Measurements from ENCODE around the gene SLC9A1. TPM values are rescaled to one million over a fixed set of nuclear protein-coding genes. Genes with fewer than 3 reads are reported as not detected.
"Not testable (repeated sequence)": the region's sequence is repeated elsewhere in the genome, so short reads cannot be mapped to it uniquely, and the experiment has no call there.

The SLC9A1 gene
- total RNA-seq, 1 experiment from 2014 or later, result 35.3 TPM

- no peak overlapping the region for H3K27ac ChIP-seq (ENCODE audit: low read length)
- no peaks in the 10 kb centered on the region for H3K9me2 ChIP-seq (replicated peaks; ENCODE audit: insufficient read depth, low read length)
- no peak overlapping the region for H2AFZ ChIP-seq (ENCODE audit: low read length)
- H3K4me1 ChIP-seq (ENCODE audit: low read length), result peaks cover 5% of the 10 kb centered on the region; the same call in 1 of the 2 replicates
- H3K36me3 ChIP-seq (ENCODE audit: insufficient read depth, low read length), result no peaks in the 10 kb centered on the region
- no peaks in the 10 kb centered on the region; the same call in 1 of the 2 replicates for H3K27me3 ChIP-seq (ENCODE audit: low read length)
- no peak overlapping the region for H3K9ac ChIP-seq (ENCODE audit: low read length)
- H3K4me3 ChIP-seq (ENCODE audit: low read length), result no peak overlapping the region
- DNase-seq, result no peak
- no peaks in the 10 kb centered on the region for H3K79me2 ChIP-seq (ENCODE audit: low read length)
- peaks cover 6% of the 10 kb centered on the region for H3K9me3 ChIP-seq (ENCODE audit: low read length)
- no peak overlapping the region for H3K4me2 ChIP-seq (ENCODE audit: low read depth, low read length, poor library complexity, severe bottlenecking)
- H4K20me1 ChIP-seq (ENCODE audit: insufficient read depth, low read depth, low read length), result no peaks in the 10 kb centered on the region
These were observed 22.0 kb upstream of the SLC9A1 start for GRCh38 chr1:27176954-27177353.

GRCh38 chr1:27176323-27176722, 21.4 kb upstream of the SLC9A1 start:
- Histone ChIP-seq H3K4me3 (ENCODE audit: low read length) (no peak overlapping the region), H3K27me3 (ENCODE audit: low read length) (no peaks in the 10 kb centered on the region; the same call in 1 of the 2 replicates), H2AFZ (ENCODE audit: low read length) (no peak overlapping the region), H3K79me2 (ENCODE audit: low read length) (no peaks in the 10 kb centered on the region), H3K9ac (ENCODE audit: low read length) (no peak overlapping the region), H3K9me2 (replicated peaks; ENCODE audit: insufficient read depth, low read length) (no peaks in the 10 kb centered on the region), H3K36me3 (ENCODE audit: insufficient read depth, low read length) (no peaks in the 10 kb centered on the region), H3K4me1 (ENCODE audit: low read length) (peaks cover 5% of the 10 kb centered on the region; the same call in 1 of the 2 replicates), H4K20me1 (ENCODE audit: insufficient read depth, low read depth, low read length) (no peaks in the 10 kb centered on the region), H3K4me2 (ENCODE audit: low read depth, low read length, poor library complexity, severe bottlenecking) (no peak overlapping the region), H3K27ac (ENCODE audit: low read length) (no peak overlapping the region), H3K9me3 (ENCODE audit: low read length) (peaks cover 6% of the 10 kb centered on the region)
- DNase-seq, result peak; percentile 28

GRCh38 chr1:27172992-27173391, 18.1 kb upstream of the SLC9A1 start:
- H3K79me2 ChIP-seq (ENCODE audit: low read length), result not testable (repeated sequence)

GRCh38 chr1:27166929-27167328, 12.0 kb upstream of the SLC9A1 start:
- Histone ChIP-seq H3K4me3 (ENCODE audit: low read length) (no peak overlapping the region), H3K9ac (ENCODE audit: low read length) (no peak overlapping the region), H3K9me2 (replicated peaks; ENCODE audit: insufficient read depth, low read length) (no peaks in the 10 kb centered on the region), H3K27ac (ENCODE audit: low read length) (no peak overlapping the region), H4K20me1 (ENCODE audit: insufficient read depth, low read depth, low read length) (no peaks in the 10 kb centered on the region), H3K36me3 (ENCODE audit: insufficient read depth, low read length) (no peaks in the 10 kb centered on the region), H3K4me1 (ENCODE audit: low read length) (peaks cover 6% of the 10 kb centered on the region), H3K4me2 (ENCODE audit: low read depth, low read length, poor library complexity, severe bottlenecking) (no peak overlapping the region), H3K9me3 (ENCODE audit: low read length) (no peaks in the 10 kb centered on the region), H2AFZ (ENCODE audit: low read length) (no peak overlapping the region), H3K79me2 (ENCODE audit: low read length) (no peaks in the 10 kb centered on the region), H3K27me3 (ENCODE audit: low read length) (no peaks in the 10 kb centered on the region)
- no peak for DNase-seq

More at GRCh38 chr1:27172992-27173391, 18.1 kb upstream of the SLC9A1 start:
- not testable (repeated sequence) for H4K20me1 ChIP-seq (ENCODE audit: insufficient read depth, low read depth, low read length); H3K4me2 ChIP-seq (ENCODE audit: low read depth, low read length, poor library complexity, severe bottlenecking); H3K36me3 ChIP-seq (ENCODE audit: insufficient read depth, low read length); H2AFZ ChIP-seq (ENCODE audit: low read length); DNase-seq; H3K4me3 ChIP-seq (ENCODE audit: low read length); H3K27ac ChIP-seq (ENCODE audit: low read length); H3K27me3 ChIP-seq (ENCODE audit: low read length); H3K4me1 ChIP-seq (ENCODE audit: low read length); H3K9me2 ChIP-seq (replicated peaks; ENCODE audit: insufficient read depth, low read length); H3K9ac ChIP-seq (ENCODE audit: low read length); H3K9me3 ChIP-seq (ENCODE audit: low read length)

- no peak overlapping the region for H3K27ac ChIP-seq (ENCODE audit: low read length)
- H3K4me1 ChIP-seq (ENCODE audit: low read length), result peaks cover 9% of the 10 kb centered on the region
- no peaks in the 10 kb centered on the region for H3K79me2 ChIP-seq (ENCODE audit: low read length)
- H3K9ac ChIP-seq (ENCODE audit: low read length), result no peak overlapping the region
- no peaks in the 10 kb centered on the region for H4K20me1 ChIP-seq (ENCODE audit: insufficient read depth, low read depth, low read length)
- H3K9me2 ChIP-seq (replicated peaks; ENCODE audit: insufficient read depth, low read length), result no peaks in the 10 kb centered on the region
- H3K27me3 ChIP-seq (ENCODE audit: low read length), result no peaks in the 10 kb centered on the region
- no peak overlapping the region for H2AFZ ChIP-seq (ENCODE audit: low read length)
- DNase-seq, result no peak
- H3K9me3 ChIP-seq (ENCODE audit: low read length), result no peaks in the 10 kb centered on the region
- no peak overlapping the region for H3K4me3 ChIP-seq (ENCODE audit: low read length)
- H3K4me2 ChIP-seq (ENCODE audit: low read depth, low read length, poor library complexity, severe bottlenecking), result no peak overlapping the region
- no peaks in the 10 kb centered on the region for H3K36me3 ChIP-seq (ENCODE audit: insufficient read depth, low read length)
These were observed 11.5 kb upstream of the SLC9A1 start for GRCh38 chr1:27166351-27166802.

- no peak overlapping the region for H3K4me2 ChIP-seq (ENCODE audit: low read depth, low read length, poor library complexity, severe bottlenecking)
- no peaks in the 10 kb centered on the region for H3K79me2 ChIP-seq (ENCODE audit: low read length)
- no peak overlapping the region for H2AFZ ChIP-seq (ENCODE audit: low read length)
- H4K20me1 ChIP-seq (ENCODE audit: insufficient read depth, low read depth, low read length), result no peaks in the 10 kb centered on the region
- no peaks in the 10 kb centered on the region for H3K9me2 ChIP-seq (replicated peaks; ENCODE audit: insufficient read depth, low read length)
- H3K4me3 ChIP-seq (ENCODE audit: low read length), result no peak overlapping the region
- H3K9ac ChIP-seq (ENCODE audit: low read length), result no peak overlapping the region
- no peaks in the 10 kb centered on the region for H3K9me3 ChIP-seq (ENCODE audit: low read length)
- no peak for DNase-seq
- peaks cover 10% of the 10 kb centered on the region for H3K4me1 ChIP-seq (ENCODE audit: low read length)
- no peaks in the 10 kb centered on the region for H3K36me3 ChIP-seq (ENCODE audit: insufficient read depth, low read length)
- no peaks in the 10 kb centered on the region for H3K27me3 ChIP-seq (ENCODE audit: low read length)
- H3K27ac ChIP-seq (ENCODE audit: low read length), result no peak overlapping the region
These were observed 8.2 kb upstream of the SLC9A1 start for GRCh38 chr1:27163093-27163492.

DNA sequence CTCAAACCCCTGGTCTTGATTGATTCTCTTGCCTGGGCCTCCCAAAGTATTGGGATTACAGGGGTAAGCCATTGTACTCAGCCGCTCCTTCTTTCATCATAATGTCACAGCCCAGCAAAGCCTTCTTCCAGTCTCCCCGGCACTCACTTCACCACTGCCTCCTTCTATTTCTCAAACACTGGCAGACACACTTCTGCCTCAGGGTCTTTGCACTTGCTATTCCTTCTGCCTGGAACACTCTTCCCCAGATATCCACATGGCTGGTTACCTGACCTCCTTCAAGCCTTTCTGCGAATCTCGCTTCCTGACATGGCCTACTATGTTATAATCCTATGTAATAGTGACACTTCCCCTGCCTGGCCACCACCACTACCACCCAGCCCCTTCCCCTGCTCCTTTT, 7.2 kb upstream of the SLC9A1 start:
- Histone ChIP-seq H4K20me1 (ENCODE audit: insufficient read depth, low read depth, low read length) (no peaks in the 10 kb centered on the region), H3K9me2 (replicated peaks; ENCODE audit: insufficient read depth, low read length) (no peaks in the 10 kb centered on the region), H3K9ac (ENCODE audit: low read length) (no peak overlapping the region), H3K4me3 (ENCODE audit: low read length) (no peak overlapping the region), H3K9me3 (ENCODE audit: low read length) (no peaks in the 10 kb centered on the region), H2AFZ (ENCODE audit: low read length) (no peak overlapping the region), H3K36me3 (ENCODE audit: insufficient read depth, low read length) (no peaks in the 10 kb centered on the region), H3K4me2 (ENCODE audit: low read depth, low read length, poor library complexity, severe bottlenecking) (no peak overlapping the region), H3K27ac (ENCODE audit: low read length) (no peak overlapping the region), H3K27me3 (ENCODE audit: low read length) (no peaks in the 10 kb centered on the region), H3K4me1 (ENCODE audit: low read length) (peaks cover 10% of the 10 kb centered on the region), H3K79me2 (ENCODE audit: low read length) (no peaks in the 10 kb centered on the region)
- DNase-seq, result no peak

DNA sequence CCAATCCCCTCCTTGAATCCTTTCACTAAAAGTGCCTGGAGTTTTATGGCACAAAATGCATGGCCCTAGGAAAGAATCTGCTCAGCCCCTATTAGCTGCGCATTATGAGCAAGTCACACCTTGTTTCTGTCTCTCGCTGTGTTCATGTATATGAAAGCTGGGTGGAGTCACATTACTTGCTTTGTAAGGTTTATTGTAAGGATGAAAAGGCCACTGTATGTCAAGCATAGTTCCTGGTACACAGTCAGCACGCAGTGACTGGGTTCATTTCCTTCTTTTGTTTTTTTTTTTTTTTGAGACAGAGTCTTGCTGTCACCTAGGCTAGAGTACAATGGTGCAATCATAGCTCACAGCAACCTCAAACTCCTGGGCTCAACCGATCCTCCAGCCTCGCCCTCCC, 6.7 kb upstream of the SLC9A1 start:
- Histone ChIP-seq H3K4me3 (ENCODE audit: low read length) (no peak overlapping the region), H3K36me3 (ENCODE audit: insufficient read depth, low read length) (no peaks in the 10 kb centered on the region), H3K9me2 (replicated peaks; ENCODE audit: insufficient read depth, low read length) (no peaks in the 10 kb centered on the region), H3K9me3 (ENCODE audit: low read length) (no peaks in the 10 kb centered on the region), H3K79me2 (ENCODE audit: low read length) (no peaks in the 10 kb centered on the region), H3K27me3 (ENCODE audit: low read length) (no peaks in the 10 kb centered on the region), H3K27ac (ENCODE audit: low read length) (no peak overlapping the region), H3K9ac (ENCODE audit: low read length) (no peak overlapping the region), H3K4me1 (ENCODE audit: low read length) (peaks cover 10% of the 10 kb centered on the region), H3K4me2 (ENCODE audit: low read depth, low read length, poor library complexity, severe bottlenecking) (no peak overlapping the region), H4K20me1 (ENCODE audit: insufficient read depth, low read depth, low read length) (no peaks in the 10 kb centered on the region), H2AFZ (ENCODE audit: low read length) (peak overlapping the region; percentile 48; the same call in 1 of the 2 replicates)
- peak; percentile 53 for DNase-seq

DNA sequence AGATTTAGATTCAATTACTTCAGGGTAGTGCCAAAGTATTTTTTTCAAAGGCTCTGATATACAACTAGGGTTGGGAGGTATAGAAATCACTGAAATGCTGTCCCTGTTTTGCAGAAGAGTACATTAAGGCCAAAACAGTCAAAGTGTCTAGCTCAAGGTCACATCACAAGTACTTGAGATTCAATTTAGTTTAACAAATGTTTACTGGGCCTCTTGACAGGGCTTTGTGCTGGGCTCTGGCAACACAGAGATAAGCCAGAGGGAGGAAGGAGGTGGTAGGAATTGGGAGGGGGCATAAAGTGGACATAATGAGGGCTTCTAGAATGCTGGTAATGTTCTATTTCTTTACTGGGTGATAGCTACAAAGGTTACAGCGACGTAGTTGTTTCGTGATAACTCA, 2.3 kb upstream of the SLC9A1 start:
- Histone ChIP-seq H3K9me2 (replicated peaks; ENCODE audit: insufficient read depth, low read length) (no peaks in the 10 kb centered on the region), H3K27ac (ENCODE audit: low read length) (no peak overlapping the region), H3K9ac (ENCODE audit: low read length) (no peak overlapping the region), H3K4me1 (ENCODE audit: low read length) (peaks cover 34% of the 10 kb centered on the region), H2AFZ (ENCODE audit: low read length) (no peak overlapping the region), H3K4me2 (ENCODE audit: low read depth, low read length, poor library complexity, severe bottlenecking) (no peak overlapping the region), H3K9me3 (ENCODE audit: low read length) (no peaks in the 10 kb centered on the region), H3K36me3 (ENCODE audit: insufficient read depth, low read length) (no peaks in the 10 kb centered on the region; the same call in 1 of the 2 replicates), H3K79me2 (ENCODE audit: low read length) (peaks cover 27% of the 10 kb centered on the region), H3K27me3 (ENCODE audit: low read length) (no peaks in the 10 kb centered on the region), H4K20me1 (ENCODE audit: insufficient read depth, low read depth, low read length) (peaks cover 19% of the 10 kb centered on the region), H3K4me3 (ENCODE audit: low read length) (no peak overlapping the region)
- DNase-seq, result no peak

Data from Karpas-422 (cell line).